SK-N-DZ (cell line): ENCODE results near the gene ARID1A.

ENCODE experiments used
- DNase-seq: peaks from one replicate; pipeline ENCODE4 v3.0.0-alpha.2; 2015; ENCODE audit warnings: low spot score
- small RNA-seq, 2 experiments: library from RNA; depleted of rRNA; stranded (forward); fragments of <200 nt; gene quantifications; one replicate each; pipeline ENCODE3, GENCODE V24; 2014

Gene ARID1A

GRCh38 chr1:26826261-26827105 is 130.7 kb downstream of the ARID1A start, which contains the start of gene ZDHHC18:
Gene ZDHHC18 (plus strand): TSS chr1:26826688. CDS start chr1:26826805, 117 bp downstream.
- DNase-seq = peak; percentile 44

GRCh38 chr1:26827106-26827604 is 131.3 kb downstream of the ARID1A start:
- no peak for DNase-seq

- DNase-seq = no peak
Observed at GRCh38 chr1:26827663-26828062, 131.8 kb downstream of the ARID1A start.

- no peak for DNase-seq
Observed at GRCh38 chr1:26828411-26828991, 132.7 kb downstream of the ARID1A start.

GRCh38 chr1:26829184-26829911 is 133.5 kb downstream of the ARID1A start:
- no peak for DNase-seq

GRCh38 chr1:26831059-26831458 is 135.2 kb downstream of the ARID1A start:
- DNase-seq = no peak

Small RNA genes lying within 50 kb of the gene (small RNA-seq; reads per million reads assigned to genes)
- gene AL627082.1 (0 reads per million in 2 experiments), gene RN7SL165P (0 reads per million in 2 experiments)
